Measurements from ENCODE around the gene DTNA.
"Not testable (repeated sequence)": the region's sequence is repeated elsewhere in the genome, so short reads cannot be mapped to it uniquely, and the experiment has no call there.

DTNA gene

DNA sequence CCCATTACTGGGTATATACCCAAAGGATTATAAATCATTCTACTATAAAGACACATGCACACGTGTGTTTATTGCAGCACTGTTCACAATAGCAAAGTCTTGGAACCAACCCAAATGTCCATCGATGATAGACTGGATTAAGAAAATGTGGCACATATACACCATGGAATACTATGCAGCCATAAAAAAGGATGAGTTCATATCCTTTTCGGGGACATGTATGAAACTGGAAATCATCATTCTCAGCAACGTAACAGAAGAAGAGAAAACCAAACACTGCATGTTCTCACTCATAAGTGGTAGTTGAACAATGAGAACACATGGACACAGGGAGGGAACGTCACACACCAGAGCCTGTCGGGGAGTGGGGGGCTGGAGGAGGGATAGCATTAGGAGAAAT is 15.6 kb downstream of the DTNA start:
- not testable (repeated sequence) for DNase-seq

DNA sequence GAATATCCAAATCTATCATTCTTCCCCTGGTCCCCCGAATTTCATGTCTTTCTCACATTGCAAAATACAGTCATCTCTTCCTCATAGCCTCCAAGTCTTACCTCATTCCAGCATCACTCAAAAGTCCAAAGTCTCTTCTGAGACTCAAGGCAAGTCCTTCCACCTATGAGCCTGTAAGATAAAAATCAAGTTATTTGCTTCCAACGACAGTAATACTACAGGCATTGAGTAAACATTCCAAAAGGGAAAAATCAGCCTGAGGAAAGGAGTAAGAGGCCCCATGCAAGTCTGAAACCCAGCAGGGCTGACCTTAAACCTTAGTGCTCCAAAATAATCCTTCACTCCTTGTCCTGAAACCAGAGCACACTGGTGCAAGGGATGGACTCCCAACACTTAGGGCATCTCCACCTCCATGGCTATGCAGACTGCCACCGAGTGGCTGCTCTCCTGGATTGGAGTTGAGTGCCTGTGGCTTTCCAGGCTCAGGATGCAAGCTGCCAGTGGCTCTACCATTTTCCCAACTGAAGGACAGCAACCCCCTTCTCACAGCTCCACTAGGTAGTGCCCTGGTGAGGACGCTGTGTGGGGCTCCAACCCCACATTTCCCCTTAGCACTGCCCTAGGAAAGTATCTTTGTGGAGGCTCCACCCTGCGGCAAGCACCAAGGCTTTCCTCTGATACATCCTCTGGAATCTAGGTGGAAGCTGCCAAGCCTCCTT is 16.3 kb downstream of the DTNA start:
- DNase-seq: no peak

DNA sequence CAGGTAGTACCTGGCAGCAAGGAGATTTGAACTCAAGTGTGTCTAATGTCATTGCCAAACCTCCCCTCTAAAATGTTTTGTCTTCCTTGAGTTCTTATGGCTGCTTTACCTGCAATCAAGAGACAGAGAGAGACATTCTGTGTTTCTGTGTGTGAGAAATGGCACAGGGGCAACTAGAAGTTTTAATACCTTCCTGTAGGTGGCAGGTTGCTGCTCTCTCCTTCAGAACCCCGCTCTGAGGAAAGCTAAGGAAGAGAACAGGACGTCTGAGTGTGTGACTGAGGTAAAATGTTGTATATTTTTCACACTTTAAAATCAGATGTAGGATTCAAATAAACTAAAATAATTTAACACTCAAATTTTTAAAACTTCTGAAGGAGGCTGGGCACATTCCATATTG is 19.2 kb downstream of the DTNA start:
- DNase-seq: no peak

DNA sequence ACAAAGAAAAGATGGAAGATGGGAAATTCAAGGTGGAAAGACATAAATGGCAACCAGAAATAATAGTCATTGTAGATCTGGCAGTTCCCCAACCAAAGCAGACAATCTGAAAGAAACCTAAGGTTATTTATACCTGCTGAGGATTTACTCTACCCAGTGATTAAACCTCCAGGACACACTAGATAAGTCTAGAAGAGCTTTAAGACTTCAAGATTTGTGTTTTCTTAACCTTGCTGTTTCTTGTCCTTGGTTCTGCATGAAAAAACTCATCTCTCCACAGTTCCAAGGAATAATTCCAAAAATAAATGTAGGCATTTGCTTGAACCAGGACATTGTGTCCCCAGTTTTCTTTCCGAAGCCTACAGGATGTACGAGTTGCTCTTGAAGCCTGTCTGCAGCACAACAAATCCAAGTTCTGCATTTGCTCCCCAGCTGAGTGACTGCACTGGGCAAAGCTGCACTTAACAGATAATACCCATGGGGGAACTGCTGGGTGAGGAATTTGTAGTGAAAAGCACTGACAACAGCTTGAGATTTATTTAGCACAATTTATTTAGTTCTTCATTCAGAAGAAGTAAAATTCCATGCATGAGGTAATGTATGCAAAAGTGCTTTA is 19.8 kb downstream of the DTNA start:
- DNase-seq: no peak

DNA sequence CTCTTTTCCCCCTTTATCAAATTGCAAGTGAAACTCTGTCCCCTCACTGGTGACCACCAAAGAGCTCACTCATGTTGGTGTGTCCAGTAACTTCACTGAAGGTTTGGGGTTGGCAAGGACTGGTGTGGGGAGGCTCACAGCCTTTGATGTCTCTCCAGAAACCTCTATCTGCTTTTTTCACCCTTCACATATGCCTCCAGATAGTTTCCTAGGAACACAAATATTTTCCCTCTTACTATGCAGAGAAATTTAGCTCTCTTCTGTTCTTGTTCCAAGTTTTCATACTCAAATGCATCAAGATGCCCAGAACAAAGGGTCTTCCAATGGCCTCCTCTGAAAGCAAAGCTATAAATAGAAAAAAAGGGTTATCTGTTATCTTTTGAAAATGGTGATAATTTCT is 20.7 kb downstream of the DTNA start:
- no peak for DNase-seq

DNA sequence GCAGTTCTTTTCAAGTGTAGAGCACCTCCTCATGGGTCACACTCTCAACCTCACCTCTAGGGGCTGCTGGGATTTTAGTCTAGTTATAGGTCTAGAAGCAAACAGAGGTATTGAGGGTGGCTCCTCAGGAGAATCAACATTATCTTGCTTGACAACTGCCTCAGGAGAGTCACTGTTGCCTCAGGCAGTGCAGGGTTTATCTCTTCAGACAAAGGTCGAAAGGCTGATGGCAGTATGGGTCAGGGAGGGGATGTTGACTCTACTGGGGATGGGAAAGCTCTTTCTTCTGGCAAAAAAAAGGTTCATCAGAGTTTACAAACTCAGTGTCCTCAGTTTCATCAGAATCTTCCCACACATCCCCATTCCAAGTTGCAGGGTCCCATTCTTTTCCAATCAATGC is 24.0 kb downstream of the DTNA start:
- DNase-seq: no peak

DNA sequence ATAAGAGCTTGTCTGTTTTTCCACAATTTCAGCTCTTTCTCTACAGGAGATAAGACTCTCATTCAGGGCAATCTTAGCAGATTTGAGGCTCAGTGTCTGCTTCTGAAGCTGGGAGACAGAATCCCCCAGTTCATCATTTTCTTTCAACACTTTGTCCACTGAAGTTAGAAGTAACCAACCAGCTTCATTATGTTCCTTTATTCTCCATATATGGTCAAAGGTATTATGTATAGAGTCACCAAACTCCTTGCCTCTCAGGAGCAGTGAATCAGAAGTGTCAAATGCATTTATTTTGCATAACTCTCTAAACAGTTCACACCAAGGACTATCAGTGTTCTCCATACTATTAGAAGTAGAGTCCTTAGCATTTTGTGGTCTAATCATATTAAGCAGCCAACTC is 24.4 kb downstream of the DTNA start:
- not testable (repeated sequence) for DNase-seq

DNA sequence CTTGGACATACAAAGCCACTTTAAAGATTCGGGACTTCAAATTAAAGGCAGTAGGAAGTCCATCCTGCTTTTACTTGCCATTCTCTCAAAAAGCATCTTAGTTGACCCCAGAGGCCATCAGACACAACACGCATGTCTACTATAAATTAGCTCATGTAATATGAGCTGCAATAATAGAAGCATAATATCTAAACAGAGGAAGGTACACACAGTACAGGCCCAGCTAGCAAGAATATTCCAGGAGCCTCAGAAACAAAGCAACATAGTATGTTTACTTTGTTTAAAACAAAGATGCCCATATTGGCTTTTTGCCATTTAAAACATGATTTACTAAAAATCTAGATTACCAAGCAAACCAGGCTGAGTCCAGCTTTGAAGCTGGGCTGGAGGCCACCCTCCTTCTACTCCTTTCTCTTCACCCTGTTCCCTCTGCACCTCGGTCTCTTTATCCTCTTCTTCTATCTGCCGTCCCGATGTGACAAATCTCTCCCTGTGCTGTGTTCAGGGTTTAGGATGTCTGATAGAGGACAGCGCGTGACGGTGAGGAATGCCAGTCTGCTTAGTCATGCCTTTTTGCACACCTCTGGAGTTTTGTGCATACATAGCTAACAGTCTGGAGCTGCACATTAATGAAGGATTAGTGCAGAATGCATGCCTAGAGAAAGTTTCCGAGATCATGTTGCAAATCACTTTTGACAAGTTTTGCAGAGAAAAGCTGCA is 28.2 kb downstream of the DTNA start:
- no peak for DNase-seq

DNA sequence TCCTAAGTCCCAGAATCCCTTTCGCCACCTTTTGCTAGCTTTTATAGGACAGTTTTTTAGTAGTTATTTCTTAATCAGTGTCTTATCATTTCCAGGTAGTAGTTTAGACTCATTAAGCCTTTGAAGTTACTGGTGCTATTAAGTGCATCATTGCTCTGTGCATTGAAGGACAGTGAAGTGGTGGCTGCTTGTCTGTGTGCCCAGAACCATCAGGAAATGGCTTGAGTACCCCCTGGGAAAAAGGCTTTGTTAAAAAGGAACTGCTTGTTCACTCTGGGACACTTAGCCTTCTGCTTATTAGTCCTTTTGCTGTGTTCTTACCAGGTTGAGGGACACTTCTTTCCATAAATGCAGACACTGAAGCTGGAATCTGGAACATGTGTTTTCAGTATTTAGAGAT is 30.0 kb downstream of the DTNA start:
- DNase-seq: no peak

DNA sequence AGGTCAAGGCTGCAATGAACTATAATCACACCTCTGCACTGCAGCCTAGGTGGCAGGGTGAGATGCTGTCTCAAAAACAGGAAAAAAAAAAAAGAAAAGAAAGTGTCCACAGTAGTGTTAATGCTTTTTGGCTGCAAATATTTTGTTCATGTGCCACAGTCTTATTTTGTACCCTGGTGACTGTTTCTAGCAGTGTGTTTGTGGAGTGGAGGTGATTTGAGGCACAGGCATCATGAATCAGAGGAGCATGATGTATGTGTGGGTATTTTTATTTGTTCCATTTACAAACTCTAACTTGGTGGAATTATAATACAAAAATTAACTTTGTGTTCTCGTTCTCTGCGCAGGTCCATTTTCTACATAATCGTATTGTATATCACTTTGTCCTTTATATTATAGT is 30.6 kb downstream of the DTNA start:
- DNase-seq: no peak

DNA sequence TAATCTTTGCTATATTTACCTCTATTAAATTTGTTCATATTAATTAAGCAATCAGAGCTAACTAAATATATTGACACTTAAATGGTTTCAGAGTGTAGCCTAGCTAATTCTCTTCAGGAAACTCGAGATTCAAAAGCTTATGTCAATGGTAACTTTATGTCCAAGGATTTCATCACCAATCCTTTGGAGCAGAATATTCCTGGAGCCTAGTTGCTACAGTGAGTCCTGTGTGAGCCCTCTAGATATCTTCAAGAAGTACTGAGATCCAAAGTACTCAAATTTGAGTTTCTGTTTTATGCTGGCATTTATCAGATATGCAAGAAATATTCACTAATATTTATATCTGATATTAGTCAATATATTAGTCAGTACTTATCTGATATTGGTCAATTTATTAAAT is 31.3 kb downstream of the DTNA start:
- DNase-seq: no peak

DNA sequence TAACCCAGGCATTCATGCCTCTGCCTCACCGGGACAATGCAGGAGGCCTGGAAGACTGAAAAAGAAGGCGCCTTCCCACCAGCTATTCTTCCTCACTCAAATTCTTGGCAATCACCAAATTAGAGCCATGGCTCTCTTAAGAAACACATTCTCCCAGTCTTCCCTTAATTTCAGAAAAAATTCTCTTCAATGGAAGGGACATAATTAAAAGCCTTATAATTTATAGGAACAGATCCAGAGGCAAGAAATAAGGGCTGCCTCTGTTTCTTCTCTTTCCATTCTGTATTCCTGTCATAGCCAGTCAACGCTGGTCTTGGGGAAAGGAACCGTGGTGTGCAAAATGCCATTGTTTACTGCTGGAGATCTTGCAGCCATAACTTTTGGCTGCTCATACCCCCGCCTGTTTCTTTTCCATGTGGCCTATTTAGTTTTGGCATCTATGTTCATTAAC is 32.8 kb downstream of the DTNA start:
- no peak for DNase-seq

DNA sequence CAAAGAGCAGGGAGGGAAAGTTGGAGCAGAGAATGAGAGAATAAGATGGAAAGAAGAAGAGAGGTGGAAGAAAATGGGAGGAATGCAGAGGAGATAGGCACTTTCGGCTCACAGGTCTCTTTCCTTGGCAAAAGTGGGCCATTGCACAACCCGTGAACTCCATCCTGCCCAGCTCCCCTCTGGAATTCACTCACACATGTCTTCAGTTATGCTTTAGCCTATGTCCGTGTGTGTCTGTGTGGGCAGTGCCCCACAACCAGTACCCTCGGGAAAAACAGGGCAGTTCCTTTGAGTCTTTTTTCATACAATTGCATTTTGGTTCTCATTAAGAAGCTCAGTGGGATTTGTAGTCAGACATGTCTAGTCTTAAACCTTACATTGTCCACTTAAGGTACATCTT is 34.5 kb downstream of the DTNA start:
- no peak for DNase-seq

DNA sequence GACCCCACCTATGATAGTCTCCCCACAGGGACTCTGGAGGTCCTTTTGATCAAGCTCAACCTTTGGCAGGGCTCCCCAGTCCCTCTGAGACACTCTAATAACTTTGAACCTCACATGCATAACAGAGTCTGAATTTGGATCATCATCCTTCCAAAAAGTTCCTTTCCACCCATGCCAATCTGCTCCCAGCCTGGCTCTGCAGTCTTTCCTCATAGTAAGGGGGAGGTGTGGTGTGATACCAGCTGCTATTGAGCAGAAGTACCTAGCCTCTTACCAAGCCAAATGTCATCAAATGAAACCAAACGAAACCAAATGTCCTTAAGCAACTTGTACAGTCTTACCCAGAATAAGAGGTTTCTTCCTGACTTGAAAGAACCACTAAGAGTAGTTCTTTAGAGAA is 36.5 kb downstream of the DTNA start:
- no peak for DNase-seq

DNA sequence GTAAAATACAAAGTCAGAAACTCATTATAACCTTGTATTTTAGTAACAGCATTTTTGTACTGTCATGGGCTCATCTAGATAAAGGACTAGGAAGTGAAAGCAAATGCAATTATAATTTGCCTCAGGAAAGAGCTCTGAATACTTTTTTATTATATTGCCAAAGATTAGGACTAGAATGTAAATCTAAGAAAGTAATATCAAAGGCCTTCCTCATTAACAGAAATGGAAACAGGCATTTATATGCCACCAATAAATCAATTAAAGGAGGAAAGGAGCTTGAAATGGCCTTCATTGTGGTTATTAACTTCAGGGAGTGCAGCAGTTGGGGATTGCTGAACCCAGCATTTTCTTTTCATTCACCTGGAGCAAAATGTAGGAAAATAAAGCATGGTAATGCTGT is 39.6 kb downstream of the DTNA start:
- no peak for DNase-seq

DNA sequence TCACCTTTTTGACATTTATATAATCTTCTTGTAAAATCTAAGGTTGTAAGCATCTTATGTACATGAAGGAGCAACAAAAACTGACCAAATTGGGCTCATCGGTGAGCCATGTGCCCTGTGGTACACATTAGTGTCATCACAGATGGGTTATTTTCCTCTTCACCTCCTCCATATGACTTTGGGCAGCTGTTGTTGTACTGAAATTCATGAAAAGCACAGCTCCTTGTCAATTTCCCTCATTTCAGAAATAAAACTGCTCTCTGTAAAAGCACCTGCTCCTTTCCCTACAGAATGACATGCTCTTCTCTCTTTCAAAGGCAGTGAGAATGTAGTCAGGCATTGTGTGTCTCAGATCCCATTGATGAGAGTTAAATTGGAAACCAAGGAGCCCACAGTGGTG is 42.0 kb downstream of the DTNA start:
- no peak for DNase-seq

DNA sequence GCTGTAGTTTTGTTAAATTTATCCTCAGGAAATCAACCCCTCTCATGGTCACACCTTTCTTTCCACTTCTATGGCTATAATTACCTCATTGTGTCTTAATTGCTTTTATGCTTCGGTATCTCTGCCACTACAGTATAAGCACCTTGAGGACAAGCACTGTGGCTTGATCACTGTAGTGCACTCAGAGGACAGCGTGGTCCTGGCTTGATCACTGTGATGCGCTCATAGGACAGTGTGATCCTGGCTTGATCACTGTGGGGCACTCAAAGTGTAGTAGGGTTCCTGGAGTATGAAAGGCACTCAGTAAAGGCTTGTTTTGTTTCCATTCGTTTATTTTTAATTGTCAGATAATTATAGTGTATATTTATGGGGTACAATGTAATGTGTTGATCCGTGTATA is 44.2 kb downstream of the DTNA start:
- DNase-seq: no peak

DNA sequence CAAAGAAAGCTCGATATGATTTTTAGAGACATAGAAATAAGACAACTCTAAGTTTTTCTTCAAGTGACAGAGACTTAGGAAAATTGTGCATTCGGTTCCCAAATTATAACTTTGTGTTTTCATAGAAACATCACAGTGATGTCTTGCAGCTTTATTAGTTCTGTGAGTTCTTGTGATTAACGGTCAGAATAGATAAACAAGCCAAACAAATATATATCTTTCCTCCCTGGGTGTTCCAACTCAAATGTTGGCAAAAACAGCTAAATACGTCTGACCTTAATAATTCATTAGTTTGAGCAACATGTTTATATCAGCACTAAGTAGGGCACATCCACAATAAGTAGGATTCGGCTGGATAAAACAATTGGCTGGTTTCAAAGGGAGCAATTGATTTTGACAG is 47.6 kb downstream of the DTNA start:
- DNase-seq: no peak

DNA sequence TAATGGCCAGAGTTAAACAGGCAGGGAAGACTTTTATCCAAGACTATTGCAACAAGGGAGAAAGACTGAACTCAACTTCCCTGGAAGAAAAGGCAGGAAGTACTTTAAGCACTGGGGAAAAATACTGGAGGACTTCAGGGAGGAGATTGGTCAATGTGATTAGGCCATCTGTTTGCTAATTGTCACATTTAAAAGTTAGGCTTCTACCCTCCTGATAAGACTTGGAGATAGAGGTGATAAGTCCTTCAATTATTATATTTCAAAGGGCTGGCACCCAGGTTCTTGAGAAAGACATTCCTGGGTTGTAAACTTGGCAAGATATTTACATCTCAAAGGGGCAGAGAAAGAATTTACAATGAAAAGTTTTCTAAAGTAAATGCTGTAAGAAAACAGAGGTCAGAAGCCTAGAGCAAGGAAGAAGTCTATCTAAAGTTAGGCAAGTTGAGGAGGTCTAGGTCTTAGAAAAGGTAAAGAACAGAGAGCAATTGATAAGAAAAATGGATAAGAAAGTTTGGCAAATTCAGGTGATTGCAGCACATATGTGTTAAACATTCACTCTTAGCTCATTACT is 48.4 kb downstream of the DTNA start:
- no peak for DNase-seq

DNA sequence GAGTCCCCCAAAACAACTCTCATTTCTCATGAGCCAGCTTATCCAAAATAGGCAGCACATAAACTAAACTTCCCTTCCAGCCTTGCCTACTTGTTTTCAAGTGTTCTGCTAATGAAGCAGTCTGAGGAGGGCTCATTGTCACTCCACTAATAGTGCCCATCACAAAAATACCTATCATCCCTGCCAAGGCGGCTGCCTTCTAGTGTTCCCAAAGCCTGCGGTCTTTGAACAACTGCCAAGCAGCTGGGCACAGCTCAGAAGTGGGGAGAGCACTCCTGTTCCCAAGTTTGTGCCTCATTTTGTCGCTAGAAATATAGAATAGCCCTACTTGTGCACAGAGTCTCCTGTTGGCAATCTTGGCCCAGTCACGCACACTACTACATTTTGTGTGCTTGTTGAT is 50.3 kb downstream of the DTNA start:
- no peak for DNase-seq

DNA sequence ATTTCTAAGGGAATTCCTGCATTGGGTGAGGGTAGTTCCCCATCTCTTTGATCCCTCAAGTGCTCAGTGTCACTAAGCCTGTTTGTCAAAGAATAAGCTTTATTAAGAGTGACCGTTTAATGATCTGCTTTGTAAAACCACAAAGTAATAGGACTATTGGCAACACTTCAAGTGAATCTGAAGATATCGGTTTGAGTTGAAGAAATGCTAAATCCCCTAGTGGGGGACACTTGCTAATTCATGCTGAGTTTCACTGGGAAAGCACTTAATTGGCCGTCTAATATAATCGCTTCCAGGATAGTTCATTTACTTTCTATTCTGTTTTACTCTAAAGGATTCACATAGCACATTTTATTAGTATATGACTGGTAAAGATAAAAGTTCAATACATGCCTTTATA is 54.4 kb downstream of the DTNA start:
- no peak for DNase-seq

DNA sequence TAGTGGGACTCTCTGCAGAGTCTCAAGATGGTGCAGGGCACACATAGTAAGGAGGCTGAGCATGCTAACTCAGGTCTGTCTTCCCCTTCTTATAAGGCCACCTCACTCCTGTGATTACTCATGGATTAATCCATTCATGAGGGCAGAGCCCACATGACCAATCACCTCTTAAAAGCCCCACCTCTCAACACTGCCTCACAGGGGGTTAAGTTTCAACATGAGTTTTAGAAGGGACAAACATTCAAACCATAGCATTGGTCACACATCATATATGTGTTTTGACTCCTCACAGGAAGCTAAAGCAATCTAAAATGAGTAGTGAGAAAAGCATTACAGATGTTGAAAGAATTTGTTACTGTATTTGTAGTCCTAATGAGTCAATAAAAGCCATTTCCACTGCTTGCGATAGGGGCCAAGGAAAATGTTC is 57.5 kb downstream of the DTNA start:
- DNase-seq: no peak

DNA sequence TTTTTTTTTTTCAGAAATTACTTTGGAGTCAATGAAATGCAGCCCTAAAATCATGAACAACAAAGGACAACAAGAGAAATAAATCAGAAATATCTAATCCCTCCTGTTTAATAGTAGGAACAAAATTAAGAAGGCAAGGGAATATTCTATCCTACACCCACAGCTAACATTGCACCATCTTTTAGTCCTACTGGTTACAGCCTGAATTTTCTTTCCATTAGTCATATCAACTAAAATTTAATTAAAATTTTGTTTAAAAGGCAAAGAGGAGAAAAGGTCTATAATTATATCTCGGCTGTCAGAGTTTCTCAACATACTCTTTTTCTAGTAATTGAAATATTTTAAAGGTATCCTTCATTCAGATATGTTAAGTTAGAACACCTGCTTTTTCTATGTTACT is 61.9 kb downstream of the DTNA start:
- no peak for DNase-seq

DNA sequence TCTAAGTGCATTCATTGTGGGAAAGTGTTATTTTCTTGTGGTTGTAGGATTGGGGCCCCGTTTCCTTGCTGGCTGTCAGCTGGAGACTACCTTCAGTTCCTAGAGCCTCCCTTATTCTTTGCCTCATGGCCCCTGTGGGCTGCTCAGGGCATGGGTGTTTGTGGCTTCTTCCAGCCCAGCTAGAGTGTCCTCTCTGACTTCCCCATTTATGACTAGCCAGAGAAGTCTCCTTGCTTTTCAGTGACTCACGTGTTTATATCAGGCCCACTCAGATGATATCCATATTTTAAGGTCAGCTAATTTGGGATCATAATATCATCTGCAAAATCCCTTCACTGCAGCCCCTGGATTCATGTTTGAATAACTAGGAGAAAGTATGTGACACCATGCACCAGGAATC is 62.8 kb downstream of the DTNA start:
- no peak for DNase-seq

Measured in NCI-H1930 (cell line).